Transverse colon (tissue), 3 donors: ENCODE data around the gene LCA5L.

Experiments
- POLR2A ChIP-seq: fragments of 450-650 bp; IDR thresholded peaks from one replicate; pipeline ENCODE4 v1.6.1; 2016; ENCODE audit warnings: antibody characterized with exemption, mild to moderate bottlenecking, moderate library complexity
- TF ChIP-seq, protein P1 (sequence below), 5 experiments: fragments of 200-600 bp in 3 of 5; fragments of 450-650 bp in 2 of 5; sonication (generic) in 3 of 5; IDR thresholded peaks; 1 replicate in 2 of 5; 2 replicates in 3 of 5; pipeline ENCODE4 v1.5.1; 2016 to 2017; ENCODE audit warnings: antibody characterized with exemption in 5 of 5, inconsistent platforms in 3 of 5, mild to moderate bottlenecking in 2 of 5, moderate library complexity in 1 of 5

DNA sequence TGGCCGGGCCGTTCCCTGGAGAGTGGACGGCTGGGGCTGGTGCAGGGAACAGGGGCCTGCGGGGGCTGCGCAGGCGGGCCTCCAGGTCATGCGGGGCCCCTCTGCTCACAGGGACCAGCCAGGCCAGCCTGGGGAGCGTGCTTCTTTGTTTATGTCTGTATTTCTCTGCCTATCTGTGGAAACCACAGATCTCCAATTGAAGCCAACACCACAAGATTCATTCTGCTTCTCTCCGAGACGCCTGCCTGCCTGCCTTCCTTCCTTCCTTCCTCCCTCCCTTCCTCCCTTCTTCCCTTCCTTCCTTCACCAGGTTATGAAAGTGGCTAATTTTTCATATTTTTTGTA is 56.8 kb downstream of the LCA5L start:
- TF ChIP-seq, protein P1, sequence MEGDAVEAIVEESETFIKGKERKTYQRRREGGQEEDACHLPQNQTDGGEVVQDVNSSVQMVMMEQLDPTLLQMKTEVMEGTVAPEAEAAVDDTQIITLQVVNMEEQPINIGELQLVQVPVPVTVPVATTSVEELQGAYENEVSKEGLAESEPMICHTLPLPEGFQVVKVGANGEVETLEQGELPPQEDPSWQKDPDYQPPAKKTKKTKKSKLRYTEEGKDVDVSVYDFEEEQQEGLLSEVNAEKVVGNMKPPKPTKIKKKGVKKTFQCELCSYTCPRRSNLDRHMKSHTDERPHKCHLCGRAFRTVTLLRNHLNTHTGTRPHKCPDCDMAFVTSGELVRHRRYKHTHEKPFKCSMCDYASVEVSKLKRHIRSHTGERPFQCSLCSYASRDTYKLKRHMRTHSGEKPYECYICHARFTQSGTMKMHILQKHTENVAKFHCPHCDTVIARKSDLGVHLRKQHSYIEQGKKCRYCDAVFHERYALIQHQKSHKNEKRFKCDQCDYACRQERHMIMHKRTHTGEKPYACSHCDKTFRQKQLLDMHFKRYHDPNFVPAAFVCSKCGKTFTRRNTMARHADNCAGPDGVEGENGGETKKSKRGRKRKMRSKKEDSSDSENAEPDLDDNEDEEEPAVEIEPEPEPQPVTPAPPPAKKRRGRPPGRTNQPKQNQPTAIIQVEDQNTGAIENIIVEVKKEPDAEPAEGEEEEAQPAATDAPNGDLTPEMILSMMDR (IDR thresholded peaks at IDR 0.05) = peak in 3 of 5 experiments; percentile 4 to 6 (median 5)
- TF ChIP-seq POLR2A = no peak
